H9 (cell line): ENCODE data around the gene C1orf52. TPM values are rescaled to one million over a fixed set of nuclear protein-coding genes. Genes with fewer than 3 reads are reported as not detected.

ENCODE experiments used
- DNase-seq: peaks from one replicate; pipeline ENCODE4 v3.0.0-alpha.2; 2017
- H2AFZ ChIP-seq: one replicate; pipeline ENCODE4 v1.6.1; 2013; ENCODE audit warnings: mild to moderate bottlenecking, low read length, control low read depth, moderate library complexity
- H2AK5ac ChIP-seq: 2 replicates; pipeline ENCODE4 v1.6.1; 2013; ENCODE audit warnings: low read length, control low read depth, mixed read lengths; ENCODE audit not compliant: insufficient read length
- H2BK120ac ChIP-seq: one replicate; pipeline ENCODE4 v1.6.1; 2013; ENCODE audit warnings: low read depth, mild to moderate bottlenecking, low read length, control low read depth, inconsistent platforms; ENCODE audit not compliant: poor library complexity, severe bottlenecking
- H2BK12ac ChIP-seq: 2 replicates; pipeline ENCODE4 v1.6.1; 2013; ENCODE audit warnings: low read length, control low read depth, mixed read lengths, low read depth; ENCODE audit not compliant: insufficient read length
- H2BK15ac ChIP-seq: 2 replicates; pipeline ENCODE4 v1.6.1; 2013; ENCODE audit warnings: low read depth, low read length, control low read depth
- H2BK20ac ChIP-seq: one replicate; pipeline ENCODE4 v1.6.1; 2013; ENCODE audit warnings: low read depth, mild to moderate bottlenecking, low read length, control low read depth, inconsistent platforms; ENCODE audit not compliant: poor library complexity, severe bottlenecking
- H2BK5ac ChIP-seq: 2 replicates; pipeline ENCODE4 v1.6.1; 2013; ENCODE audit warnings: low read length, control low read depth, mixed read lengths; ENCODE audit not compliant: insufficient read length
- H3K14ac ChIP-seq: 2 replicates; pipeline ENCODE4 v1.6.1; 2013; ENCODE audit warnings: low read length, control low read depth; ENCODE audit not compliant: insufficient read depth
- H3K18ac ChIP-seq: 2 replicates; pipeline ENCODE4 v1.6.1; 2013; ENCODE audit warnings: low read depth, mild to moderate bottlenecking, mixed read lengths, low read length, control low read depth; ENCODE audit not compliant: insufficient read length
- H3K23ac ChIP-seq: 2 replicates; pipeline ENCODE4 v1.6.1; 2013; ENCODE audit warnings: low read length, control low read depth, mixed read lengths, low read depth; ENCODE audit not compliant: insufficient read length
- H3K23me2 ChIP-seq: 2 replicates; pipeline ENCODE4 v1.6.1; 2013; ENCODE audit warnings: low read depth, mild to moderate bottlenecking, mixed read lengths, low read length, control low read depth; ENCODE audit not compliant: insufficient read length, poor library complexity, severe bottlenecking
- H3K27ac ChIP-seq: 2 replicates; pipeline ENCODE4 v1.5.1; 2013; ENCODE audit warnings: low read length, control low read depth, mixed read lengths, low read depth; ENCODE audit not compliant: insufficient read length
- H3K27me3 ChIP-seq: 2 replicates; pipeline ENCODE4 v1.6.1; 2013; ENCODE audit warnings: low read length, control low read depth, inconsistent platforms; ENCODE audit not compliant: insufficient read depth
- H3K4ac ChIP-seq: 2 replicates; pipeline ENCODE4 v1.6.1; 2013; ENCODE audit warnings: low read depth, mild to moderate bottlenecking, control low read depth, inconsistent platforms, low read length, moderate library complexity
- H3K4me1 ChIP-seq: 2 replicates; pipeline ENCODE4 v1.6.1; 2013; ENCODE audit warnings: low read length, control low read depth, inconsistent platforms; ENCODE audit not compliant: insufficient read depth
- H3K4me2 ChIP-seq: 2 replicates; pipeline ENCODE4 v1.6.1; 2013; ENCODE audit warnings: low read length, control low read depth, mixed read lengths; ENCODE audit not compliant: insufficient read length, insufficient read depth
- H3K56ac ChIP-seq: 2 replicates; pipeline ENCODE4 v1.6.1; 2013; ENCODE audit warnings: low read depth, mild to moderate bottlenecking, mixed read lengths, low read length, control low read depth; ENCODE audit not compliant: insufficient read length
- H3K79me1 ChIP-seq: 2 replicates; pipeline ENCODE4 v1.6.1; 2013; ENCODE audit warnings: low read depth, mild to moderate bottlenecking, moderate library complexity, low read length, control low read depth, inconsistent platforms; ENCODE audit not compliant: insufficient read depth, poor library complexity, severe bottlenecking
- H3K79me2 ChIP-seq: 2 replicates; pipeline ENCODE4 v1.6.1; 2013; ENCODE audit warnings: low read length, control low read depth, inconsistent platforms; ENCODE audit not compliant: insufficient read depth
- H3K9ac ChIP-seq: 2 replicates; pipeline ENCODE4 v1.6.1; 2013; ENCODE audit warnings: low read length, control low read depth, mixed read lengths; ENCODE audit not compliant: insufficient read length; ENCODE audit errors: extremely low read depth
- H3K9me3 ChIP-seq: one replicate; pipeline ENCODE4 v1.6.1; 2013; ENCODE audit warnings: low read depth, low read length, inconsistent platforms; ENCODE audit not compliant: control insufficient read depth
- H3T11ph ChIP-seq: one replicate; pipeline ENCODE4 v1.6.1; 2013; ENCODE audit warnings: mild to moderate bottlenecking, low read length, control low read depth, inconsistent platforms
- H4K20me1 ChIP-seq: one replicate; pipeline ENCODE4 v1.6.1; 2013; ENCODE audit not compliant: control insufficient read depth, insufficient read length, insufficient read depth
- H4K5ac ChIP-seq: 2 replicates; pipeline ENCODE4 v1.6.1; 2013; ENCODE audit warnings: low read depth, mild to moderate bottlenecking, mixed read lengths, low read length, control low read depth; ENCODE audit not compliant: insufficient read length
- H4K8ac ChIP-seq: replicated peaks from 2 replicates; pipeline ENCODE4 v1.6.1; 2013; ENCODE audit warnings: low read length, control low read depth, mixed read lengths, low read depth; ENCODE audit not compliant: insufficient read length
- H4K91ac ChIP-seq: 2 replicates; pipeline ENCODE4 v1.6.1; 2013; ENCODE audit warnings: low read depth, mild to moderate bottlenecking, moderate library complexity, mixed read lengths, low read length, control low read depth; ENCODE audit not compliant: insufficient read length
- H3K27ac Mint-ChIP-seq, 3 experiments: 2 replicates in 2 of 3; 3 replicates in 1 of 3; pipeline ENCODE4 v1.8.0; 2020 to 2021; ENCODE audit warnings: mixed read lengths in 3 of 3, mild to moderate bottlenecking in 1 of 3, moderate library complexity in 1 of 3
- H3K27me3 Mint-ChIP-seq: 2 replicates; pipeline ENCODE4 v1.8.0; 2021; ENCODE audit warnings: low read depth, mild to moderate bottlenecking, moderate library complexity, mixed read lengths
- H3K36me3 Mint-ChIP-seq, 3 experiments: 2 replicates in 2 of 3; 3 replicates in 1 of 3; pipeline ENCODE4 v1.8.0; 2020 to 2021; ENCODE audit warnings: low read depth in 3 of 3, mixed read lengths in 3 of 3; ENCODE audit not compliant: insufficient read depth in 1 of 3
- H3K4me1 Mint-ChIP-seq, 2 experiments: 2 replicates each; pipeline ENCODE4 v1.8.0; 2020; ENCODE audit warnings: mixed read lengths in 2 of 2
- H3K4me3 Mint-ChIP-seq, 2 experiments: 2 replicates in 1 of 2; 3 replicates in 1 of 2; pipeline ENCODE4 v1.8.0; 2020 to 2021; ENCODE audit warnings: mild to moderate bottlenecking in 2 of 2, mixed read lengths in 2 of 2, moderate library complexity in 1 of 2
- H3K9me3 Mint-ChIP-seq, 2 experiments: 2 replicates in 1 of 2; 3 replicates in 1 of 2; pipeline ENCODE4 v1.8.0; 2020; ENCODE audit warnings: mild to moderate bottlenecking in 2 of 2, mixed read lengths in 2 of 2, moderate library complexity in 1 of 2
- CTCF ChIP-seq: fragments of 200-600 bp; sonication (generic); conservative IDR thresholded peaks from 3 replicates; pipeline ENCODE4 v1.8.0; 2021; ENCODE audit warnings: antibody characterized with exemption, mild to moderate bottlenecking
- WGBS: extraction: QIAGEN DNeasy Blood & Tissue Kit; methylation state at CpG from one replicate; pipeline ENCODE4 v1.1.7; 2013; ENCODE audit warnings: missing lambda C conversion rate, low lambda C conversion rate, mixed read lengths; ENCODE audit not compliant: insufficient read length; ENCODE audit errors: extremely low coverage; 5-methylcytosine and 5-hydroxymethylcytosine counted together
- total RNA-seq: library from RNA; stranded (reverse); gene quantifications from 2 replicates; pipeline ENCODE4 v1.2.1, GENCODE V29; 2021

C1orf52 gene
- total RNA-seq, 1 experiment from 2014 or later: 45.1 TPM

GRCh38 chr1:85214654-85215053 is 44.8 kb downstream of the C1orf52 start:
- TF ChIP-seq CTCF: no peak
- Histone ChIP-seq H4K8ac (no peak overlapping the region), H3K79me1 (no peaks in the 10 kb centered on the region), H3K23me2 (no peaks in the 10 kb centered on the region), H4K5ac (no peak overlapping the region), H3K14ac (no peak overlapping the region), H2BK120ac (no peak overlapping the region), H3K4me1 (no peaks in the 10 kb centered on the region), H2BK15ac (no peak overlapping the region), H3K27me3 (no peaks in the 10 kb centered on the region), H3K56ac (no peak overlapping the region), H3K9ac (no peak overlapping the region), H4K91ac (no peak overlapping the region), H3K18ac (no peak overlapping the region), H3K4ac (no peak overlapping the region), H2BK12ac (no peak overlapping the region), H3K27ac (no peak overlapping the region), H4K20me1 (no peaks in the 10 kb centered on the region), H2BK20ac (no peak overlapping the region), H3T11ph (no peak overlapping the region), H2AFZ (no peak overlapping the region), H2BK5ac (no peak overlapping the region), H3K79me2 (no peaks in the 10 kb centered on the region), H3K9me3 (no peaks in the 10 kb centered on the region), H2AK5ac (no peak overlapping the region), H3K23ac (no peak overlapping the region), H3K4me2 (no peak overlapping the region)
- Mint-ChIP-seq H3K4me1 (peaks cover 4 to 5% of the 10 kb centered on the region in 2 experiments), H3K27me3 (no peaks in the 10 kb centered on the region), H3K36me3 (peaks cover 0 to 5% (median 0%) of the 10 kb centered on the region in 3 experiments; a peak in 2 of 7 replicates), H3K9me3 (no peaks in the 10 kb centered on the region), H3K27ac (no peak overlapping the region), H3K4me3 (no peak overlapping the region)
- DNase-seq: no peak
- no CpG with 5 or more reads among the region's 5 CpGs for WGBS
